HG03457 (cell line): ENCODE results near the gene EFHD1.
"Not testable (repeated sequence)": the region's sequence is repeated elsewhere in the genome, so short reads cannot be mapped to it uniquely, and the experiment has no call there.

Source experiments
- ATAC-seq: cut with Tn5 transposase; IDR thresholded peaks from one replicate; pipeline ENCODE4 v1.9.1; 2021; ENCODE audit warnings: moderate number of reproducible peaks; ENCODE audit not compliant: unreplicated experiment

EFHD1 gene

GRCh38 chr2:232689152-232689910 lies 55.9 kb downstream of the EFHD1 start:
- ATAC-seq = no peak

DNA sequence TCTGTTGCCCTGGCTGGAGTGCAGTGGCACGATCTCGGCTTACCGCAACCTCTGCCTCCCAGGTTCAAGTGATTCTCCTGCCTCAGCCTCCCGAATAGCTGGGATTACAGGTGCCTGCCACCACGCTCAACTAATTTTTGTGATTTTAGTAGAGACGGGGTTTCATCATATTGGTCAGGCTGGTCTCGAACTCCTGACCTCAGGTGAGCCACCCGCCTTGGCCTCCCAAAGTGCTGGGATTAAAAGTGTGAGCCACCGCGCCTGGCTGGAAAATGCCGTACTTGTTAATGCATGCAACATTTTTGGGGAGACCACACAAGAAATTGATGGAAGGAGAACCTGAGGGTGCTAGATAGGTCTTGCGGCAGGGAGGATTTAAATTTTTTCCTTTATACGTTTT lies 57.7 kb downstream of the EFHD1 start:
- not testable (repeated sequence) for ATAC-seq

DNA sequence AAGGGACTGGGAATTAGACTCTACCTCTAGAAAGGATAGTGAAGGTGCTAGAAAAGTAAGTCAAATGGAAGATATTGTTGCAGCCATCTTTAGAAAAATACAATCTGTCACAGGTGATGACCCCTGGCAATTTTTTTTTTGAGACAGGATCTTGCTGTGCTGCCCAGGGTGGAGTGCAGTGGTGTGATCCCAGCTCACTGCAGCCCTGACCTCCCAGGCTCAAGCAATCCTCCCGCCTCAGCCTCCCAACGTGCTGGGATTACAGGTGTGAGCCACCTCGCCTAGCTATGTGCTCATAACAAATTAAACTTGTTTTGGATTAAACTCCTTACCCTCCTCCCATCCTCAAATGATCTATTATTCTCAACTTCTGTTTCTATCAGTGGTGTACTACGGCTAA lies 59.9 kb downstream of the EFHD1 start:
- ATAC-seq = no peak

DNA sequence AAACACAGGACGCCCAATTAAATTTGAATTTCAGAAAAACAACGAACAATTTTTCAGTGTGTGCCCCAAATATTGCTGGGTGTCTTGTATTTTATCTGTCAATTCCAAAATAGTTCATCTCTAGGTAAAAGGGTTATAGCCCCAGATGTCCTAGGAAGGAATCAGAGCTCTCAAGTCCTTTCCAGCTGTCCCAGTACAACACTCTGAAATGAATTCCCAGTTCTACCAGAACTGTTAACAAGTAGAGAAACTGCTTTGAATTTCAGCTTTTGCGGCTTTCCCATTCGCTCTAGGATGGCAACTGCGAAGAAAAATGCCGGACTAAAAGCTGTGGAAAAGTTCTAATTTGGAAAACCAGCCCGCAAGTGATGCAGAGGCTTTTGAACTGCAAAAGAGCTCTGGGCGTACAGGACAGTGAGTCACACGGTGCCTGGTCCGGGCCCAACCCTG lies 63.2 kb downstream of the EFHD1 start:
- no peak for ATAC-seq

DNA sequence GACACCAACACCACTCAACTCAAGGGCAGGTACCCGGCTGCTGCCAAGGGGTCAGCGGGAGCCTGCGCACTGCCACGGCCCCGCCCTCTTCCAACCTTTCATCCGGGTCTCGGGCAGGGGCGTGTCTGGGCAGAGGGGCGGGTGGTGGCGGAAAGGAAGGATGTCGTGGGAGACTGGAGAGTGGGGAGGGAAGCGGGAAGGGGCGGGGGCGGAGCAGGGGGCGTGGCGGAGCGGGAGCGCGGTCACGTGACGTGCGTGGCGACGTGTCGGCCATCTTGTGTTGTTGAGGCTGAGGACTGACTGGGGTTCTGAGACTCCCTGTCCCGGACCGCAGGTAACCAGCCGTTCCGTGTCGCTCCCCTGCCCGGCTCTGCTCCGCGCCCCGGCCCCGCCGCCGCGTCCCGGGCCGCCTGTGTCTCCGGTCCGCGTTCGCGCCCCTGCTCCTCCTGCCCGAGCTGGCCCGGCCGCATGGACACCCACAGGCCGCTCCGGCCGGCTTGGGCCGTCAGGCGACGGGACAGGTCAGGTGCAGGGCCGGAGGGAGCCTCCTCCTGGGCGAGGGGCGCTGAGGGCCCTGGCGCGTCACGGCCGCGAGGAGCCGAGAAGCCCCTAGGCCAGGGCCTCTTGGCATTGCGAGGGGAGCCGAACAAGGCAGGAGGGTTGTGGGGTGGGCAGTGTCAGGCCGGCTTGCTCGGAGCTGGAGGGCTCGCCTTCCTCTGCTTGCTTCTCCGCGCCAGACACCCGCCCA lies 63.8 kb downstream of the EFHD1 start, which contains the start of gene GIGYF2:
TSS of gene GIGYF2 (plus strand) at position 273 of the 748 bp plus-strand sequence. CDS start 37,867 bp downstream, outside the sequence.
- peak; percentile 55 for ATAC-seq

DNA sequence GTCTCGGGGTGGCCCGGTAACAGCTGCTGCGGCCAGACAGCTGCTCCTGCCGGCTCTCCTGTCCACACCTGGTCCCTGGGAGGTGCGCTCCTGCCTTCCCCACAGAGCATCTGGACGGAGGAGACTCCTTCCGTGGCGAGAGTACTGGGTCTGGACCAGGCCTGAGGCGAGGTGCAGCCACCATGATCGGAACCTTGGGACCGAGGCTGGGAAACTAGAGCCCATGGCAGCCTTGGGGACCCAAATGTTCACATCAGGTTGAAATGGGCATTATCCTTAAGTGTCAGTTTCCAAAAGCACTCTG lies 64.4 kb downstream of the EFHD1 start:
- peak; percentile 15 for ATAC-seq

DNA sequence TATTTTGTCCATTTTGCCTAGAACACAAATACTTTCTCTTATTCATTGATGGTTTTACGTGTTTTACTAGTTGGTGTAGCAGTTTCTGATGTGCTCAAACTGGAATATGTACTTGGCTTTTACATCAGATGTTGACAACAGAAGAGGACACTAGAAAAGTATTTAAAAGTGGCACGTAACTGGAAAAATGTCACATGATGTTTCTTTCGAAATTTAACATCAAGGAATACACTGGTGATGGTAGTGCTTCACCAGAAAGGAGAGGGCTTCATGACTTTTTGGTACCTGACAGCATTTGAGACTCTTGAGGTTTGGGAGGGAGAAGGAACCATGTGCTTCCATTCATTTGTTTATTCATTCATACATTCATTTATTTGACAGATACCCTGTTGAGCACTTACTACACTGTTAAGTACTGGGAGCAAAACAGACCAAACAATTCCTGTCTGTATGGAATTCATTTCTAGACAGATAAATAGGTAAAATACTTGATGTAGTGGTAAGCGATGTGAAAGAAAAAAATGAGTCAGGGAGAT lies 65.2 kb downstream of the EFHD1 start:
- no peak for ATAC-seq

- ATAC-seq = no peak
Observed at GRCh38 chr2:232699110-232699509, 65.7 kb downstream of the EFHD1 start.

DNA sequence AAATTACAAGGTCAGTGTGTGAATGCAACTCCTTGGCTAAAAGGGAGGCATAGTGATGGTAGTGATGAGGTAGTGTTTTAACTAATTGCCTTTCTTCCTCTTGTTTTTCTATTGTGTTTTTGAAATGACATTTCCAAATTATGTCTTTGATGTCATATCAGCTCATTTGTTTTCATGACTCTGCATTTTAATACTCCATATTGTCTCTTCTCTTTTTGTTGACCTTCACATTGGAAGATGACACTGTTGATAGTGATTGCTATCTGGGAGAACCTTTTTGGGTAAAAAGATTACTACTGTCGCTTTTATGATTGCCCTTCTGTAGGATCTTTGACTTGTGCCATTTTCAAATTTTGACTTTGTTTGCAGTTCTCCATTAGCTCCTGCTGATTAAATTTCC lies 66.8 kb downstream of the EFHD1 start:
- no peak for ATAC-seq

- ATAC-seq = no peak
Observed at GRCh38 chr2:232707076-232707475, 73.7 kb downstream of the EFHD1 start.

GRCh38 chr2:232713505-232713904 lies 80.1 kb downstream of the EFHD1 start:
- ATAC-seq = no peak

DNA sequence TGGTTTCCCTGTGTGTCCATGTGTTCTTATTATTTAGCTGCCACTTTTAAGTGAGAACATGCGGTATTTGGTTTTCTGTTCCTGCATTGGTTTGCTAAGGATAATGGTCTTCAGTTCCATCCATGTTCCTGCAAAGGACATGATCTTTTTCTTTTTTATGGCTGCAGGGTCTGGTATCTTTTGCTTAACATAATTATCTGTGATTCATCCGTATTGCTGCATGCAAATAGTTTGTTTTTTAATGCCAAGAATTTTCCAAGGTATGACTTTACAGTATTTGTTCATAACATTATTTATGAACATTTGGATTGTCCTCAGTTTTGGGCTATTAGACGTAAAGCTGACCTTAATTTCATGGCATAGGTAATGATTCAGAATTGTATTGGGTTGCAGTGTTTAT lies 81.6 kb downstream of the EFHD1 start:
- no peak for ATAC-seq

DNA sequence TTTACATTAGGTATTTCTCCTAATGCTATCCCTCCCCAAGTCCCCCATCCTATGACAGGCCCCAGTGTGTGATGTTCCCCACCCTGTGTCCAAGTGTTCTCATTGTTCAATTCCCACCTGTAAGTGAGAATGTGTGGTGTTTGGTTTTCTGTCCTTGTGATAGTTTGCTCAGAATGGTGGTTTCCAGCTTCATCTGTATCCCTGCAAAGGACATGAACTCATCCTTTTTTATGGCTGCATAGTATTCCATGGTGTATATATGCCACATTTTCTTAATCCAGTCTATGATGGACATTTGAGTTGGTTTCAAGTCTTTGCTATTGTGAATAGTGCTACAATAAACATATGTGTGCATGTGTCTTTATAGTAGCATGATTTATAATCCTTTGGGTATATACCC lies 86.7 kb downstream of the EFHD1 start:
- not testable (repeated sequence) for ATAC-seq

- no peak for ATAC-seq
Observed at GRCh38 chr2:232721261-232721660, 87.9 kb downstream of the EFHD1 start.

DNA sequence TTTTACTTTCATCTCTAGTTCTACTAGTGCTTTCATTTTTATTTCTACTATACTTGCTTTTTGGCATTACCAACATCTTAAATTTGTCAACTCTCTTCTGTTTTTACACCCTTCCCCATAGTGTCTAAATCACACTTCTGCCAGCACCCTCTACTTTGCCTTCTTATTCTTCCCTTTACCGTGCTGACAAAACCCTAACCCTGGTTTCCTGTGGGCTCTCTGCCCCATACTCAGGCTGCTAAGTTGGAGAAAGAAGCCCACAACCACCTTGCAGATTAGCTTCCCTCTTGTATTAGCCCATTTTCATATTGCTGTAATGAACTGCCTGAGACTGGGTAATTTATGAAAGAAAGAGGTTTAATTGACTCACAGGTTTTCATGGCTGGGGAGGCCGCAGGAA lies 88.5 kb downstream of the EFHD1 start:
- no peak for ATAC-seq

GRCh38 chr2:232723027-232723426 lies 89.6 kb downstream of the EFHD1 start:
- ATAC-seq = no peak

- ATAC-seq = no peak
Observed at GRCh38 chr2:232728785-232729184, 95.4 kb downstream of the EFHD1 start.

GRCh38 chr2:232731470-232731869 lies 98.1 kb downstream of the EFHD1 start:
- no peak for ATAC-seq
